ENCODE results near the gene DEFB113. TPM values are rescaled to one million over a fixed set of nuclear protein-coding genes. Genes with fewer than 3 reads are reported as not detected.

The DEFB113 gene
- total and polyA plus RNA-seq, 2 of the 4 experiments (the other 2 are of a cell fraction): not detected

DNA sequence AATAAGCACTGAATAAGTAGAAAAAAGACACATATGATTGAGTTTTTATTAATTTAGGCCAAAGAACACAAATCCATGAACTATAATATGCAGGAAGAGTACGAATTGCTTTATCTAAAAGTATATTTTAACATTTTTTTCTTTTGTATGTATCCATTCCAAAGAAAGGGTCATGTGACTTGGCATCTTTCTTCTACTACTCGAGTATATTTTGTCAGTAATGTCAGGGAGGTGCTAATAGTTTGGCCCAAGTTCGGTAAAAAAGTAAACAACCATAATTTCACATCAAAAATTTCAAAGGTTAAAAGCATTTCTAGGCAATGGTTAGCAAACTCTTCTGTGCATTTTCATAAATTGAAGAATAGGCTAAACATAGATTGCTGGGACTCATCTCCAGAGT, 33.7 kb upstream of the DEFB113 start:
- Histone ChIP-seq H2BK120ac (ENCODE audit: low read depth, low read length) (no peak overlapping the region), H3K79me1 (ENCODE audit: low read depth in 1 of 2, low read length in 2 of 2) (no peaks in the 10 kb centered on the region), H3K14ac (replicated peaks; ENCODE audit: low read depth, low read length) (no peak overlapping the region), H3K27me3 (ENCODE audit: control insufficient read depth, insufficient read depth, low read length) (no peaks in the 10 kb centered on the region), H3K9me3 (ENCODE audit: control insufficient read depth, insufficient read depth, low read length) (no peaks in the 10 kb centered on the region), H4K91ac (ENCODE audit: insufficient read depth, low read depth, low read length) (no peak overlapping the region), H3K36me3 (ENCODE audit: control insufficient read depth, insufficient read depth, low read length) (no peaks in the 10 kb centered on the region), H2AK9ac (replicated peaks; ENCODE audit: low read depth, low read length, poor library complexity) (no peak overlapping the region), H3K4me1 (ENCODE audit: control insufficient read depth, insufficient read depth, low read length) (no peaks in the 10 kb centered on the region), H3K9me1 (ENCODE audit: insufficient read depth, low read length) (no peaks in the 10 kb centered on the region), H3K27ac (ENCODE audit: insufficient read depth, low read length) (no peak overlapping the region), H2BK15ac (ENCODE audit: low read depth, low read length) (no peak overlapping the region), H3K23ac (ENCODE audit: low read depth, low read length) (no peak overlapping the region), H2BK5ac (ENCODE audit: low read depth, low read length, poor library complexity, severe bottlenecking) (no peak overlapping the region), H3K18ac (ENCODE audit: low read depth, low read length) (no peak overlapping the region), H4K8ac (ENCODE audit: low read depth in 2 of 2, low read length in 2 of 2) (no peak overlapping the region), H3K4me3 (ENCODE audit: insufficient read depth, low read depth, low read length) (no peak overlapping the region), H2AK5ac (ENCODE audit: low read depth, low read length) (no peak overlapping the region), H3K4ac (ENCODE audit: low read depth, low read length) (no peak overlapping the region), H4K5ac (ENCODE audit: low read depth, low read length) (no peak overlapping the region), H3K9ac (ENCODE audit: low read depth, low read length) (no peak overlapping the region), H3K4me2 (ENCODE audit: low read depth, low read length) (no peak overlapping the region), H3K56ac (ENCODE audit: extremely low read depth, insufficient read depth, low read length) (no peak overlapping the region), H2BK20ac (ENCODE audit: low read depth, low read length) (no peak overlapping the region), H4K20me1 (ENCODE audit: insufficient read depth, low read length) (no peaks in the 10 kb centered on the region), H2AFZ (replicated peaks; ENCODE audit: low read length, poor library complexity) (no peak overlapping the region)
- intact Hi-C loops (cut with micrococcal nuclease): no loop called here
- no TSS peak for BruUV-seq (replicated peaks)
- in situ Hi-C loops (cut with MboI; ENCODE audit: low sequenced_read_pairs): no loop called here
- TF ChIP-seq, protein P1, sequence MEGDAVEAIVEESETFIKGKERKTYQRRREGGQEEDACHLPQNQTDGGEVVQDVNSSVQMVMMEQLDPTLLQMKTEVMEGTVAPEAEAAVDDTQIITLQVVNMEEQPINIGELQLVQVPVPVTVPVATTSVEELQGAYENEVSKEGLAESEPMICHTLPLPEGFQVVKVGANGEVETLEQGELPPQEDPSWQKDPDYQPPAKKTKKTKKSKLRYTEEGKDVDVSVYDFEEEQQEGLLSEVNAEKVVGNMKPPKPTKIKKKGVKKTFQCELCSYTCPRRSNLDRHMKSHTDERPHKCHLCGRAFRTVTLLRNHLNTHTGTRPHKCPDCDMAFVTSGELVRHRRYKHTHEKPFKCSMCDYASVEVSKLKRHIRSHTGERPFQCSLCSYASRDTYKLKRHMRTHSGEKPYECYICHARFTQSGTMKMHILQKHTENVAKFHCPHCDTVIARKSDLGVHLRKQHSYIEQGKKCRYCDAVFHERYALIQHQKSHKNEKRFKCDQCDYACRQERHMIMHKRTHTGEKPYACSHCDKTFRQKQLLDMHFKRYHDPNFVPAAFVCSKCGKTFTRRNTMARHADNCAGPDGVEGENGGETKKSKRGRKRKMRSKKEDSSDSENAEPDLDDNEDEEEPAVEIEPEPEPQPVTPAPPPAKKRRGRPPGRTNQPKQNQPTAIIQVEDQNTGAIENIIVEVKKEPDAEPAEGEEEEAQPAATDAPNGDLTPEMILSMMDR (conservative IDR thresholded peaks at IDR 0.05; ENCODE audit: low read depth, low read length): no peak
- TF ChIP-seq BHLHE40 (IDR thresholded peaks at IDR 0.05; ENCODE audit: low read depth, low read length) (no peak), RFX5 (IDR thresholded peaks at IDR 0.05; ENCODE audit: low read depth, low read length) (no peak), CEBPB (IDR thresholded peaks at IDR 0.05; ENCODE audit: low read depth, low read length) (no peak), RCOR1 (IDR thresholded peaks at IDR 0.05; ENCODE audit: insufficient replicate concordance, low read length) (no peak), CHD1 (IDR thresholded peaks at IDR 0.05; ENCODE audit: low read depth, low read length) (no peak), SMC3 (IDR thresholded peaks at IDR 0.05; ENCODE audit: low read depth, low read length) (no peak), NFE2L2 (IDR thresholded peaks at IDR 0.05; ENCODE audit: low read depth, low read length) (no peak), FOS (IDR thresholded peaks at IDR 0.05; ENCODE audit: low read depth, low read length) (no peak), MAZ (IDR thresholded peaks at IDR 0.05; ENCODE audit: borderline replicate concordance, low read depth, low read length) (no peak), MXI1 (IDR thresholded peaks at IDR 0.05; ENCODE audit: borderline replicate concordance, low read depth, low read length) (no peak), POLR2A (IDR thresholded peaks at IDR 0.05; ENCODE audit: low read depth, low read length) (no peak), RAD21 (IDR thresholded peaks at IDR 0.05; ENCODE audit: low read length) (no peak)
- TF ChIP-seq, protein P2, sequence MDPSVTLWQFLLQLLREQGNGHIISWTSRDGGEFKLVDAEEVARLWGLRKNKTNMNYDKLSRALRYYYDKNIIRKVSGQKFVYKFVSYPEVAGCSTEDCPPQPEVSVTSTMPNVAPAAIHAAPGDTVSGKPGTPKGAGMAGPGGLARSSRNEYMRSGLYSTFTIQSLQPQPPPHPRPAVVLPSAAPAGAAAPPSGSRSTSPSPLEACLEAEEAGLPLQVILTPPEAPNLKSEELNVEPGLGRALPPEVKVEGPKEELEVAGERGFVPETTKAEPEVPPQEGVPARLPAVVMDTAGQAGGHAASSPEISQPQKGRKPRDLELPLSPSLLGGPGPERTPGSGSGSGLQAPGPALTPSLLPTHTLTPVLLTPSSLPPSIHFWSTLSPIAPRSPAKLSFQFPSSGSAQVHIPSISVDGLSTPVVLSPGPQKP (IDR thresholded peaks at IDR 0.05; ENCODE audit: borderline replicate concordance, low read depth, low read length): no peak
- TF ChIP-seq, protein P3, sequence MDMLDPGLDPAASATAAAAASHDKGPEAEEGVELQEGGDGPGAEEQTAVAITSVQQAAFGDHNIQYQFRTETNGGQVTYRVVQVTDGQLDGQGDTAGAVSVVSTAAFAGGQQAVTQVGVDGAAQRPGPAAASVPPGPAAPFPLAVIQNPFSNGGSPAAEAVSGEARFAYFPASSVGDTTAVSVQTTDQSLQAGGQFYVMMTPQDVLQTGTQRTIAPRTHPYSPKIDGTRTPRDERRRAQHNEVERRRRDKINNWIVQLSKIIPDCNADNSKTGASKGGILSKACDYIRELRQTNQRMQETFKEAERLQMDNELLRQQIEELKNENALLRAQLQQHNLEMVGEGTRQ (IDR thresholded peaks at IDR 0.05; ENCODE audit: low read depth, low read length): no peak
- DNase-seq: no peak
- CTCF ChIA-PET: no interaction called here
- dilution Hi-C loops (cut with HindIII; ENCODE audit: low sequenced_read_pairs, unreplicated experiment): no loop called here
- ATAC-seq (ENCODE audit: low read depth): no peak
- POLR2A ChIA-PET (ENCODE audit: unreplicated experiment): no interaction called here
- no CpG with 5 or more reads among the region's 3 CpGs for WGBS, 2 experiments (ENCODE audit: extremely low coverage in 2 of 2, insufficient read length in 1 of 2)
